ENCODE results near the gene TREM2. TPM values are rescaled to one million over a fixed set of nuclear protein-coding genes. Genes with fewer than 3 reads are reported as not detected.
"Not testable (repeated sequence)": the region's sequence is repeated elsewhere in the genome, so short reads cannot be mapped to it uniquely, and the experiment has no call there.

Gene TREM2
- polyA plus RNA-seq, 1 donor from 2014 or later, result not detected

- Histone ChIP-seq H3K27ac (ENCODE audit: low read length) (no peak overlapping the region), H3K9me2 (ENCODE audit: insufficient read depth, low read length) (no peaks in the 10 kb centered on the region), H3K4me2 (ENCODE audit: low read length) (no peak overlapping the region), H4K20me1 (ENCODE audit: insufficient read depth) (no peaks in the 10 kb centered on the region), H3K9ac (ENCODE audit: low read length) (no peak overlapping the region), H3K27me3 (ENCODE audit: insufficient read depth, low read depth, low read length) (no peaks in the 10 kb centered on the region), H3K9me3 (ENCODE audit: low read length) (no peaks in the 10 kb centered on the region), H3F3A (ENCODE audit: insufficient read depth, low read length, poor library complexity, severe bottlenecking) (no peaks in the 10 kb centered on the region), H2AFZ (ENCODE audit: low read depth, low read length) (no peak overlapping the region), H3K4me3 (ENCODE audit: low read length) (no peak overlapping the region), H3K36me3 (ENCODE audit: insufficient read depth, low read length) (no peaks in the 10 kb centered on the region), H3K79me2 (replicated peaks; ENCODE audit: insufficient read depth, low read length) (no peaks in the 10 kb centered on the region)
- TF ChIP-seq SMC3 (conservative IDR thresholded peaks at IDR 0.05; ENCODE audit: poor library complexity) (no peak), RAD21 (conservative IDR thresholded peaks at IDR 0.05) (no peak), EP300 (conservative IDR thresholded peaks at IDR 0.05; ENCODE audit: poor library complexity, severe bottlenecking) (no peak), CTCF (IDR thresholded peaks at IDR 0.05; ENCODE audit: poor library complexity, severe bottlenecking) (no peak), TAF1 (IDR thresholded peaks at IDR 0.05; ENCODE audit: low read depth) (no peak), REST (IDR thresholded peaks at IDR 0.05; ENCODE audit: borderline replicate concordance) (no peak), POLR2AphosphoS5 (IDR thresholded peaks at IDR 0.05) (no peak), MXI1 (conservative IDR thresholded peaks at IDR 0.05; ENCODE audit: poor library complexity, severe bottlenecking) (no peak), EZH2 (IDR thresholded peaks at IDR 0.05; ENCODE audit: borderline replicate concordance, insufficient read depth, low read length, poor library complexity, severe bottlenecking) (no peak)
These were observed 42.9 kb downstream of the TREM2 start for GRCh38 chr6:41120058-41120457.

- no peaks in the 10 kb centered on the region for H4K20me1 ChIP-seq (ENCODE audit: insufficient read depth)
- TF ChIP-seq CTCF (IDR thresholded peaks at IDR 0.05; ENCODE audit: poor library complexity, severe bottlenecking), result no peak
- TF ChIP-seq TAF1 (IDR thresholded peaks at IDR 0.05; ENCODE audit: low read depth), result no peak
- no peak for TF ChIP-seq SMC3 (conservative IDR thresholded peaks at IDR 0.05; ENCODE audit: poor library complexity)
- TF ChIP-seq RAD21 (conservative IDR thresholded peaks at IDR 0.05), result no peak
- TF ChIP-seq REST (IDR thresholded peaks at IDR 0.05; ENCODE audit: borderline replicate concordance), result no peak
- no peak for TF ChIP-seq POLR2AphosphoS5 (IDR thresholded peaks at IDR 0.05)
- TF ChIP-seq MXI1 (conservative IDR thresholded peaks at IDR 0.05; ENCODE audit: poor library complexity, severe bottlenecking), result no peak
- TF ChIP-seq EZH2 (IDR thresholded peaks at IDR 0.05; ENCODE audit: borderline replicate concordance, insufficient read depth, low read length, poor library complexity, severe bottlenecking), result no peak
- TF ChIP-seq EP300 (conservative IDR thresholded peaks at IDR 0.05; ENCODE audit: poor library complexity, severe bottlenecking), result no peak
- H3K79me2 ChIP-seq (replicated peaks; ENCODE audit: insufficient read depth, low read length), result no peaks in the 10 kb centered on the region
- no peaks in the 10 kb centered on the region for H3K27me3 ChIP-seq (ENCODE audit: insufficient read depth, low read depth, low read length)
- H3K27ac ChIP-seq (ENCODE audit: low read length), result no peak overlapping the region
- no peaks in the 10 kb centered on the region for H3K36me3 ChIP-seq (ENCODE audit: insufficient read depth, low read length)
- no peaks in the 10 kb centered on the region for H3K9me2 ChIP-seq (ENCODE audit: insufficient read depth, low read length)
- no peak overlapping the region for H2AFZ ChIP-seq (ENCODE audit: low read depth, low read length)
- H3K9me3 ChIP-seq (ENCODE audit: low read length), result no peaks in the 10 kb centered on the region
- no peak overlapping the region for H3K9ac ChIP-seq (ENCODE audit: low read length)
- no peak overlapping the region for H3K4me3 ChIP-seq (ENCODE audit: low read length)
- H3K4me2 ChIP-seq (ENCODE audit: low read length), result no peak overlapping the region
- H3F3A ChIP-seq (ENCODE audit: insufficient read depth, low read length, poor library complexity, severe bottlenecking), result no peaks in the 10 kb centered on the region
These were observed 43.4 kb downstream of the TREM2 start for GRCh38 chr6:41119508-41119907.

GRCh38 chr6:41115027-41115426, 47.9 kb downstream of the TREM2 start:
- not testable (repeated sequence) for H3K4me2 ChIP-seq (ENCODE audit: low read length); H3K79me2 ChIP-seq (replicated peaks; ENCODE audit: insufficient read depth, low read length); H3K9ac ChIP-seq (ENCODE audit: low read length); H3K27me3 ChIP-seq (ENCODE audit: insufficient read depth, low read depth, low read length); H3K9me3 ChIP-seq (ENCODE audit: low read length); H3F3A ChIP-seq (ENCODE audit: insufficient read depth, low read length, poor library complexity, severe bottlenecking); H3K36me3 ChIP-seq (ENCODE audit: insufficient read depth, low read length); H3K9me2 ChIP-seq (ENCODE audit: insufficient read depth, low read length); H2AFZ ChIP-seq (ENCODE audit: low read depth, low read length); H4K20me1 ChIP-seq (ENCODE audit: insufficient read depth); H3K27ac ChIP-seq (ENCODE audit: low read length); H3K4me3 ChIP-seq (ENCODE audit: low read length)
